Vagina (tissue), 2 donors: Measurements from ENCODE around the gene AJUBA. TPM values are rescaled to one million over a fixed set of nuclear protein-coding genes. Genes with fewer than 3 reads are reported as not detected.
A peak's percentile ranks its signal among the peaks of the same experiment; 100 is the strongest.

ENCODE experiments used
- DNase-seq, 2 donors: peaks; one replicate each; pipeline ENCODE4 v3.0.0-alpha.2; 2017; ENCODE audit errors: extremely low spot score in 2 of 2
- H3K27ac ChIP-seq: fragments of 200-600 bp; sonication (generic); one replicate; pipeline ENCODE4 v1.5.1; 2019
- H3K27me3 ChIP-seq: fragments of 200-600 bp; sonication (generic); one replicate; pipeline ENCODE4 v1.5.1; 2019
- H3K36me3 ChIP-seq, 2 donors: fragments of 200-600 bp; sonication (generic); one replicate each; pipeline ENCODE4 v1.5.1; 2017 to 2019
- H3K4me1 ChIP-seq: fragments of 200-600 bp; sonication (generic); one replicate; pipeline ENCODE4 v1.5.1; 2019
- H3K4me3 ChIP-seq, 2 donors: fragments of 200-600 bp; sonication (generic); 1 replicate in 1 of 2; 2 replicates in 1 of 2; pipeline ENCODE4 v1.5.1; 2016 to 2019
- H3K9me3 ChIP-seq: fragments of 200-600 bp; sonication (generic); one replicate; pipeline ENCODE4 v1.5.1; 2019
- POLR2A ChIP-seq, 2 donors: fragments of 450-650 bp; IDR thresholded peaks; one replicate each; pipeline ENCODE4 v1.6.1; 2017; ENCODE audit warnings: antibody characterized with exemption in 2 of 2, mild to moderate bottlenecking in 2 of 2, moderate library complexity in 2 of 2
- POLR2AphosphoS5 ChIP-seq, 2 donors: sonication (generic); formaldehyde crosslinking; IDR thresholded peaks; one replicate each; pipeline ENCODE4 v1.9.0; 2017; ENCODE audit warnings: antibody characterized with exemption in 2 of 2, mild to moderate bottlenecking in 2 of 2, low read depth in 1 of 2; ENCODE audit not compliant: insufficient read depth in 1 of 2
- intact Hi-C: fragments of 100-400 bp; cut with DNase I; formaldehyde crosslinking; loops from one replicate; pipeline ENCODE4 v1.15.1; 2023
- total RNA-seq: library from RNA; depleted of rRNA; stranded (reverse); fragments of >200 nt; gene quantifications from one replicate; pipeline ENCODE4 v1.2.3, GENCODE V29; 2016
- TF ChIP-seq, protein P1 (sequence below), 3 experiments: fragments of 450-650 bp in 2 of 3; fragments of 200-600 bp in 1 of 3; sonication (generic) in 1 of 3; IDR thresholded peaks; one replicate each; pipeline ENCODE4 v1.5.1; 2017 to 2019; ENCODE audit warnings: antibody characterized with exemption in 3 of 3, mild to moderate bottlenecking in 2 of 3, moderate library complexity in 2 of 3

AJUBA gene
- total RNA-seq, 1 donor from 2014 or later: 21.9 TPM

DNA sequence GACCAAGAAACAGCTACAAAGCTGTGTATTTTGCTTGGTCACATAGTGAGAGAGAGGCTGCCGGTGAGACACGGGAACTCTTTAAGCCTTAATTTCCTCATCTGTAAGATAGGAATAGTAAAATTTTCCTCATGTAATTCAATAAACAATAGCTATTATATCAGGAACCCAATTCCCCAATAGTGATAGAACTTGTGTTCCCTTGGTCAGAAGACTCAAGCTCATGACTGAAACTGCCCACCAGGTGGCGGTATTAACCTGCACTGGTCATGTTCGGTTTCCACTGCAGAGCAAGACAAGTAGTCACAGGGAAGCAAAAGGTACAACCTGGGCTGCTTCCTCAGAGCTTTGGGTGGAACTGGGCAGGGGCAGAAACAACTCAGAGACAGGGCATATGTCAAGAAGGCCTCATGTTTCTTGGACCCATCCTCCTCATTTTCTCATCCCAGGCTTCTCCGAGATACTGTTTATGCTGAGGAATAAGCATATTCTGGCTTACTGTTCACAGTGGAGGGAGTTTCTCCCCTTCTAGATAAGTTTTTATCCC lies 4.2 kb upstream of the AJUBA start:
- Histone ChIP-seq H3K4me1 (no peaks in the 10 kb centered on the region), H3K4me3 (no peak overlapping the region), H3K36me3 (peaks cover 0 to 6% of the 10 kb centered on the region in 2 donors), H3K27ac (no peak overlapping the region), H3K27me3 (no peaks in the 10 kb centered on the region), H3K9me3 (no peaks in the 10 kb centered on the region)
- intact Hi-C loops: loop anchor here (1.0 kb wide), 1 partner anchor 72 kb away; no protein-coding TSS in a partner anchor
- no peak for DNase-seq
- TF ChIP-seq POLR2AphosphoS5 (IDR thresholded peaks at IDR 0.05; ENCODE audit: insufficient read depth in 1 of 2, low read depth in 1 of 2) (peak in 1 of 2 donors; percentile 77), POLR2A (IDR thresholded peaks at IDR 0.05) (no peak)
- TF ChIP-seq, protein P1, sequence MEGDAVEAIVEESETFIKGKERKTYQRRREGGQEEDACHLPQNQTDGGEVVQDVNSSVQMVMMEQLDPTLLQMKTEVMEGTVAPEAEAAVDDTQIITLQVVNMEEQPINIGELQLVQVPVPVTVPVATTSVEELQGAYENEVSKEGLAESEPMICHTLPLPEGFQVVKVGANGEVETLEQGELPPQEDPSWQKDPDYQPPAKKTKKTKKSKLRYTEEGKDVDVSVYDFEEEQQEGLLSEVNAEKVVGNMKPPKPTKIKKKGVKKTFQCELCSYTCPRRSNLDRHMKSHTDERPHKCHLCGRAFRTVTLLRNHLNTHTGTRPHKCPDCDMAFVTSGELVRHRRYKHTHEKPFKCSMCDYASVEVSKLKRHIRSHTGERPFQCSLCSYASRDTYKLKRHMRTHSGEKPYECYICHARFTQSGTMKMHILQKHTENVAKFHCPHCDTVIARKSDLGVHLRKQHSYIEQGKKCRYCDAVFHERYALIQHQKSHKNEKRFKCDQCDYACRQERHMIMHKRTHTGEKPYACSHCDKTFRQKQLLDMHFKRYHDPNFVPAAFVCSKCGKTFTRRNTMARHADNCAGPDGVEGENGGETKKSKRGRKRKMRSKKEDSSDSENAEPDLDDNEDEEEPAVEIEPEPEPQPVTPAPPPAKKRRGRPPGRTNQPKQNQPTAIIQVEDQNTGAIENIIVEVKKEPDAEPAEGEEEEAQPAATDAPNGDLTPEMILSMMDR (IDR thresholded peaks at IDR 0.05): peak; percentile 86 to 92 (median 91)

DNA sequence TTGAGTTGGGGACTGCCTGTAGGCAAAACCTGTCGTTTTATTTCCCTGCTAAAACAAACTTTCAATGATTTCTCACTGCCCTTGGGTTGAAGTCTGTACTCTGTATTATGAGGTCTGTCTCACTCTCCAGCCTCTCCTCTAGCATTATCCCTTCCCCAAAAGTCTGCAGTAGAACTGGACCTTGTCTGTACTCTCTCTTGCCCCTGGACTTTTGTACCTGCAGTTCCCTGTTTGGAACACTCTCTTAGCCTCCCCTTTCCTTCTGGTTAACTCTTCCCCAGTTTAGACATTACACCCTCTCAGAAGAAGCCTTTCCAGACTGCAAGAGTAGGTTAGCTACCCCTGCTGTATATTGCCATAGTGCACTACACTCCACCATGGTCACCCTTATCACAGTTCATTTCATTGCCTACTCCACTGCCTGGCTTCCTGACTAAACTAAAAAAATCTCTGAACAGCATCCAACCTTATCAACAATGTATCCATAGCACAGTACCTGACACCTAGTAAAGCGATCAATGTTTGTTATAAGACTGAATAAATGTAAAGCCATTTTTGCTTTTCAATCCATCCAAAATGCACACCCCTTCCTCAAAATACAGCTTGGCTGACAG lies 3.6 kb upstream of the AJUBA start:
- Histone ChIP-seq H3K4me1 (no peaks in the 10 kb centered on the region), H3K27ac (no peak overlapping the region), H3K27me3 (no peaks in the 10 kb centered on the region), H3K4me3 (no peak overlapping the region), H3K9me3 (no peaks in the 10 kb centered on the region), H3K36me3 (peaks cover 0 to 6% of the 10 kb centered on the region in 2 donors)
- no peak for DNase-seq
- intact Hi-C loops: no loop called here
- TF ChIP-seq POLR2A (IDR thresholded peaks at IDR 0.05): no peak
- TF ChIP-seq POLR2AphosphoS5 (IDR thresholded peaks at IDR 0.05; ENCODE audit: insufficient read depth in 1 of 2, low read depth in 1 of 2): no peak
- TF ChIP-seq, protein P1 (IDR thresholded peaks at IDR 0.05): no peak

DNA sequence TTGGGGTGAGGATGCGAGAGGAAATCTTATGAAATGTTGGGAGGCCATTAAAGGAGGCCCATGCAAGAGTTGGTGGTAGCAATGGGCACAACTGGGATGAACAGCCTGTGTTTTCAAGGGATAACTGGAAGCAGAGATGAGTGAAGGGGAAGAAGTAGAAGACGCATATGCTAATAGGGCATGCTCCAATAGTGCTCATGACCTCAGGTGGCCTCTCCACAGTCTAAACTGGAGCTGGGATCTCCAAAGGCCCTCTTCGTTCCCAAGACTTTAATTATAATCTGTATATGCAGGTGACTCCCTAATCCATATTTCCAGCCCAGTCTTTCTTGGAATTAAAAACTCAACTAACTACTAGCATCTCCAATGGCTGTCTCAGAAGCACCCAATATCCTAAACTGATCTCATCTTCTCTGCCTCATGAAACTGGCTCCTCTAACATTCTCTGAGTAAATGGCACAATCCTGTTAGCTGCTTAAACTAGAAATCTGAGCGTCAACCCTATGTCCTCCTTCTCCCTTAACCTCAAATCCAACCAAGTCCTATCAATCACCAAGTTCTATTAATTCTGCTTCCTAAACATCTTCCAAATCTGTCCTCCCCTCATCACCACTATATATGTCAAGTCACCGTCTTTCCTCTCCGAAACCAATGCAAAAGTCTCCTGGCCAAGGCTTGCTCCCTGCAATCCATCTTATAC lies 2.8 kb upstream of the AJUBA start:
- Histone ChIP-seq H3K36me3 (peaks cover 0 to 6% of the 10 kb centered on the region in 2 donors), H3K9me3 (no peaks in the 10 kb centered on the region), H3K4me3 (no peak overlapping the region), H3K4me1 (peaks cover 2% of the 10 kb centered on the region), H3K27ac (no peak overlapping the region), H3K27me3 (no peaks in the 10 kb centered on the region)
- DNase-seq: no peak
- intact Hi-C loops: loop anchor here (5.0 kb wide), 1 partner anchor 53 kb away; no protein-coding TSS in a partner anchor
- TF ChIP-seq POLR2A (IDR thresholded peaks at IDR 0.05): no peak
- TF ChIP-seq POLR2AphosphoS5 (IDR thresholded peaks at IDR 0.05; ENCODE audit: insufficient read depth in 1 of 2, low read depth in 1 of 2): no peak
- TF ChIP-seq, protein P1 (IDR thresholded peaks at IDR 0.05): no peak

DNA sequence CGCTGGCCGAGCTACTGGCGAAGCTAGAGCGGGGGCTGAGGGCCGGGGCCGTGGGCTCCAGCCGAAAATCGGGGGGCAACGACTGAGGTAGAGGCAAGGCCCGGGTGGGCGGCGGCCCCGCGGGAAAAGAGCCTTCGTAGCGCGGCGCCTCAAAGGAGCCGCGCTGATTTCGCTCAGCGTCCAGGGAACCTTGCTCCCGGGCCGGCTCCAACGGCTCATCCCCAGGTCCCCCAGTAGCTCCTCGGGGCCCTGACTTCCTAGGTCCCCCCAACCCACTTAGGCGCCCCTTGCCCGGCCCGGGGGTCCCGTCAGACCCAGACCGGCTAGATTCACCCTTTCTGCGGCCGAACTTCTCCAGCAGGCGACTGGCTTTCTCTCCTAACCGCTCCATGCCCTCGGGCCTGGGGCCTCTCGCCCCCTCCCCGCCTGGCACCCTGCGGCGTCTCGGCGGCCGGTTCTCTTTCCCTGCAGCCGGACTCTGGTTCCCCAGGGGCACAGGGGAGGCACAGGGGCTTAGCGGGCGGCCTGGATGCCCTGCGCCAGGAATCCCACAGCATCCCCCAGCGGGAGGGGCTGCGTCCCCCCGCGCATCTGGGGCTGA lies 375 bp downstream of the AJUBA start:
- H3K36me3 ChIP-seq: no peaks in the 10 kb centered on the region
- peaks cover 33% of the 10 kb centered on the region for H3K4me1 ChIP-seq
- no peaks in the 10 kb centered on the region for H3K9me3 ChIP-seq
- peak overlapping the region; percentile 89 for H3K27ac ChIP-seq
- intact Hi-C loops: loop anchor here (5.0 kb wide), 1 partner anchor 50 kb away; no protein-coding TSS in a partner anchor
- H3K27me3 ChIP-seq: no peaks in the 10 kb centered on the region
- no peak for DNase-seq
- H3K4me3 ChIP-seq: peak overlapping the region; percentile 61 to 64
- TF ChIP-seq, protein P1 (IDR thresholded peaks at IDR 0.05): no peak
- TF ChIP-seq POLR2A (IDR thresholded peaks at IDR 0.05) (no peak), POLR2AphosphoS5 (IDR thresholded peaks at IDR 0.05; ENCODE audit: insufficient read depth in 1 of 2, low read depth in 1 of 2) (no peak)
